GM12878 (cell line): ENCODE results near the gene SNAI3.

Experiments
- ATF3 ChIP-seq: IDR thresholded peaks from 2 replicates; pipeline ENCODE4 v1.6.1; 2011; ENCODE audit warnings: low read depth, mild to moderate bottlenecking, low read length, moderate library complexity, borderline replicate concordance; ENCODE audit errors: extremely low read depth
- BCL3 ChIP-seq: IDR thresholded peaks from 2 replicates; pipeline ENCODE4 v1.6.1; 2011; ENCODE audit warnings: borderline replicate concordance, low read depth, mild to moderate bottlenecking, moderate library complexity, low read length; ENCODE audit not compliant: insufficient read depth, poor library complexity, severe bottlenecking
- CTCF ChIP-seq, 3 experiments: IDR thresholded peaks in 2 of 3; conservative IDR thresholded peaks in 1 of 3; 2 replicates each; pipeline ENCODE4 v1.5.1; 2011; ENCODE audit warnings: low read depth in 3 of 3, low read length in 3 of 3, mild to moderate bottlenecking in 3 of 3, control low read depth in 2 of 3, moderate library complexity in 2 of 3, inconsistent platforms in 1 of 3, mixed read lengths in 1 of 3; ENCODE audit not compliant: control insufficient read depth in 2 of 3, insufficient read depth in 1 of 3; ENCODE audit errors: extremely low read depth in 1 of 3
- EP300 ChIP-seq, 2 experiments: fragments of 150-350 bp in 1 of 2; IDR thresholded peaks; 2 replicates each; pipeline ENCODE4 v1.6.1; 2011 to 2012; ENCODE audit warnings: low read depth in 2 of 2, low read length in 2 of 2, borderline replicate concordance in 1 of 2, improper control_type of control experiment in 1 of 2, inconsistent platforms in 1 of 2; ENCODE audit not compliant: control insufficient read depth in 1 of 2
- FOS ChIP-seq: IDR thresholded peaks from 3 replicates; pipeline ENCODE4 v1.6.1; 2011; ENCODE audit warnings: borderline replicate concordance; ENCODE audit not compliant: insufficient read length; ENCODE audit errors: extremely low read depth
- MEF2B ChIP-seq: fragments of 450-650 bp; IDR thresholded peaks from 2 replicates; pipeline ENCODE4 v1.6.1; 2018; ENCODE audit warnings: mild to moderate bottlenecking, moderate library complexity; ENCODE audit not compliant: partially characterized antibody, poor library complexity, severe bottlenecking
- MLLT1 ChIP-seq: fragments of 450-650 bp; IDR thresholded peaks from 2 replicates; pipeline ENCODE4 v1.6.1; 2016; ENCODE audit warnings: mild to moderate bottlenecking
- NFXL1 ChIP-seq: fragments of 450-650 bp; IDR thresholded peaks from 2 replicates; pipeline ENCODE4 v1.6.1; 2017; ENCODE audit warnings: antibody characterized with exemption, mild to moderate bottlenecking, borderline replicate concordance
- NR2F1 ChIP-seq: fragments of 450-650 bp; conservative IDR thresholded peaks from 2 replicates; pipeline ENCODE4 v1.6.1; 2017; ENCODE audit warnings: mild to moderate bottlenecking
- PBX3 ChIP-seq: IDR thresholded peaks from 2 replicates; pipeline ENCODE4 v1.6.1; 2011; ENCODE audit warnings: mild to moderate bottlenecking, low read depth, low read length, moderate library complexity; ENCODE audit not compliant: insufficient replicate concordance
- POLR2A ChIP-seq: IDR thresholded peaks from 2 replicates; pipeline ENCODE4 v1.6.1; 2011; ENCODE audit warnings: low read depth, mild to moderate bottlenecking, low read length
- PRDM15 ChIP-seq: fragments of 450-650 bp; formaldehyde crosslinking; IDR thresholded peaks from 2 replicates; pipeline ENCODE4 v1.4.0; 2020; ENCODE audit warnings: mild to moderate bottlenecking, moderate library complexity
- SIN3A ChIP-seq: IDR thresholded peaks from 2 replicates; pipeline ENCODE4 v1.6.1; 2012; ENCODE audit warnings: low read depth, low read length, improper control_type of control experiment
- YY1 ChIP-seq: IDR thresholded peaks from 2 replicates; pipeline ENCODE4 v1.6.1; 2011; ENCODE audit warnings: low read depth, mild to moderate bottlenecking, low read length

GRCh38 chr16:88653596-88654362, 32.5 kb downstream of the SNAI3 start:
- TF ChIP-seq SIN3A: no peak
- TF ChIP-seq YY1: no peak
- TF ChIP-seq PBX3: no peak
- TF ChIP-seq MEF2B: no peak
- TF ChIP-seq CTCF (IDR thresholded peaks at IDR 0.05 in 2 of 3, conservative IDR thresholded peaks at IDR 0.05 in 1 of 3; ENCODE audit: control insufficient read depth in 2 of 3, extremely low read depth in 1 of 3, insufficient read depth in 1 of 3, low read depth in 3 of 3, low read length in 3 of 3): no peak
- no peak for TF ChIP-seq BCL3
- no peak for TF ChIP-seq PRDM15 (CRISPR knock-in tag)
- no peak for TF ChIP-seq NFXL1
- no peak for TF ChIP-seq MLLT1
- no peak for TF ChIP-seq FOS
- TF ChIP-seq NR2F1: no peak
- no peak for TF ChIP-seq POLR2A
- no peak for TF ChIP-seq ATF3
- no peak for TF ChIP-seq EP300 (IDR thresholded peaks at IDR 0.05; ENCODE audit: borderline replicate concordance in 1 of 2, control insufficient read depth in 1 of 2, low read depth in 2 of 2, low read length in 2 of 2)
